HepG2 (cell line): ENCODE measurements around the gene MYO9A. TPM values are rescaled to one million over a fixed set of nuclear protein-coding genes. Genes with fewer than 3 reads are reported as not detected.

Experiments
- BRF2 ChIP-seq: sonication (generic); formaldehyde crosslinking; IDR thresholded peaks from 2 replicates; pipeline ENCODE4 v1.8.1; 2022; ENCODE audit warnings: mild to moderate bottlenecking, missing genetic modification reagents
- CENPT ChIP-seq: sonication (generic); formaldehyde crosslinking; IDR thresholded peaks from 2 replicates; pipeline ENCODE4 v1.8.0; 2022; ENCODE audit warnings: low read depth, mild to moderate bottlenecking, moderate library complexity, missing genetic modification reagents
- GMEB1 ChIP-seq: sonication (generic); formaldehyde crosslinking; IDR thresholded peaks from 2 replicates; pipeline ENCODE4 v1.5.1; 2020; ENCODE audit warnings: missing genetic modification reagents, mild to moderate bottlenecking, borderline replicate concordance
- HOXA9 ChIP-seq: sonication (generic); formaldehyde crosslinking; IDR thresholded peaks from 2 replicates; pipeline ENCODE4 v1.8.1; 2022; ENCODE audit warnings: missing genetic modification reagents, mild to moderate bottlenecking, moderate library complexity, borderline replicate concordance
- JDP2 ChIP-seq: sonication (generic); formaldehyde crosslinking; IDR thresholded peaks from 2 replicates; pipeline ENCODE4 v1.8.1; 2022; ENCODE audit warnings: missing genetic modification reagents, borderline replicate concordance
- KIAA2018 ChIP-seq: sonication (generic); formaldehyde crosslinking; IDR thresholded peaks from 2 replicates; pipeline ENCODE4 v1.5.0; 2020; ENCODE audit warnings: mild to moderate bottlenecking, missing genetic modification reagents, borderline replicate concordance
- NFKBIZ ChIP-seq: IDR thresholded peaks from 2 replicates; pipeline ENCODE4 v1.6.1; 2018; ENCODE audit warnings: missing genetic modification reagents, missing compliant biosample characterization
- SMAD1 ChIP-seq: sonication (generic); formaldehyde crosslinking; IDR thresholded peaks from 2 replicates; pipeline ENCODE4 v1.4.0; 2020; ENCODE audit warnings: missing genetic modification reagents, low read depth, mild to moderate bottlenecking, borderline replicate concordance
- ZBTB38 ChIP-seq: sonication (generic); formaldehyde crosslinking; IDR thresholded peaks from 2 replicates; pipeline ENCODE4 v1.5.1; 2020; ENCODE audit warnings: mild to moderate bottlenecking, missing genetic modification reagents
- ZBTB39 ChIP-seq: sonication (generic); formaldehyde crosslinking; IDR thresholded peaks from 2 replicates; pipeline ENCODE4 v1.5.0; 2020; ENCODE audit warnings: missing genetic modification reagents
- ZNF768 ChIP-seq: sonication (generic); formaldehyde crosslinking; IDR thresholded peaks from 2 replicates; pipeline ENCODE4 v1.4.0; 2020; ENCODE audit warnings: missing genetic modification reagents
- ZSCAN22 ChIP-seq: sonication (generic); formaldehyde crosslinking; IDR thresholded peaks from 2 replicates; pipeline ENCODE4 v1.4.0; 2020; ENCODE audit warnings: mild to moderate bottlenecking, missing genetic modification reagents
- polyA plus RNA-seq, 8 experiments: library from polyadenylated mRNA; depleted of rRNA in 3 of 8; stranded (reverse) in 7 of 8; unstranded in 1 of 8; fragments of >200 nt; fragmentation: Illumina TruSeq in 4 of 8; extraction: Trizol in 4 of 8; gene quantifications; 2 replicates each; pipeline versions ENCODE4 v1.2.1 to v1.2.3, GENCODE V29; 2011 to 2016; ENCODE audit warnings: low read depth in 4 of 8, missing spikeins in 1 of 8, mixed read lengths in 1 of 8; ENCODE audit not compliant: insufficient read depth in 1 of 8
- total RNA-seq, 5 experiments: library from RNA; depleted of rRNA; stranded (reverse); fragments of >200 nt; fragmentation: Illumina TruSeq; extraction: Trizol; gene quantifications; 2 replicates each; pipeline ENCODE4 v1.2.3, GENCODE V29; 2016; ENCODE audit warnings: low read depth in 1 of 5

MYO9A gene
- total and polyA plus RNA-seq, 2 of the 13 experiments (the other 11 are each of a cell fraction or from before 2014, with no cell fraction given): 4.8 to 15.3 TPM

- TF ChIP-seq JDP2: no peak
- no peak for TF ChIP-seq BRF2 (CRISPR knock-in tag)
- no peak for TF ChIP-seq ZSCAN22 (CRISPR knock-in tag)
- TF ChIP-seq SMAD1 (CRISPR knock-in tag): no peak; the same call in 1 of the 2 replicates
- TF ChIP-seq NFKBIZ: no peak
- TF ChIP-seq KIAA2018 (CRISPR knock-in tag): no peak
- no peak for TF ChIP-seq ZBTB38 (CRISPR knock-in tag)
- no peak for TF ChIP-seq HOXA9 (CRISPR knock-in tag)
- TF ChIP-seq ZBTB39: no peak
- TF ChIP-seq CENPT (CRISPR knock-in tag): no peak
- TF ChIP-seq ZNF768 (CRISPR knock-in tag): peak; percentile 60; the same call in 1 of the 2 replicates
- no peak for TF ChIP-seq GMEB1
Measured at GRCh38 chr15:72117486-72118016, 399 bp downstream of the MYO9A start (continued).
